IMR-90 (cell line): Measurements from ENCODE around the gene MGAT4C. TPM values are rescaled to one million over a fixed set of nuclear protein-coding genes. Genes with fewer than 3 reads are reported as not detected.

Experiments used
- ATAC-seq: fragments of 200-7000 bp; cut with Tn5 transposase; 2 replicates; pipeline ENCODE4 v1.9.1; 2020; ENCODE audit warnings: low read depth, mild to moderate bottlenecking, moderate library complexity
- BruUV-seq: library from RNA; stranded (reverse); fragments of 400-500 nt; replicated peaks from 2 replicates; lab custom pipeline; 2021; lab: Mats Ljungman, UMichigan
- CTCF ChIA-PET: fragments of 300-600 bp; formaldehyde crosslinking; extraction: SDS; loops from one replicate; lab custom pipeline; 2021; ENCODE audit warnings: antibody characterized with exemption; lab: Yijun Ruan, JAX
- POLR2A ChIA-PET: fragments of 300-600 bp; sonication (Branson Sonifier 250); formaldehyde crosslinking; loops from one replicate; lab custom pipeline; 2022; ENCODE audit warnings: antibody characterized with exemption; ENCODE audit not compliant: unreplicated experiment; lab: Charles Lee
- DNase-seq: peaks from one replicate; pipeline ENCODE4 v3.0.0; 2013
- H2AFZ ChIP-seq: replicated peaks from 2 replicates; pipeline ENCODE3; 2013; ENCODE audit warnings: low read length, mild to moderate bottlenecking; ENCODE audit not compliant: poor library complexity
- H2AK5ac ChIP-seq: 2 replicates; pipeline ENCODE4 v1.6.1; 2013; ENCODE audit warnings: low read depth, low read length, inconsistent platforms
- H2AK9ac ChIP-seq: replicated peaks from 2 replicates; pipeline ENCODE3; 2013; ENCODE audit warnings: mild to moderate bottlenecking, low read depth, low read length, moderate library complexity; ENCODE audit not compliant: poor library complexity
- H2BK120ac ChIP-seq: 2 replicates; pipeline ENCODE4 v1.6.1; 2013; ENCODE audit warnings: low read depth, low read length, inconsistent platforms
- H2BK15ac ChIP-seq: 3 replicates; pipeline ENCODE4 v1.6.1; 2013; ENCODE audit warnings: low read depth, low read length, inconsistent platforms
- H2BK20ac ChIP-seq: 2 replicates; pipeline ENCODE4 v1.6.1; 2013; ENCODE audit warnings: low read depth, mild to moderate bottlenecking, inconsistent platforms, low read length, moderate library complexity
- H2BK5ac ChIP-seq: 2 replicates; pipeline ENCODE4 v1.6.1; 2013; ENCODE audit warnings: mild to moderate bottlenecking, low read depth, low read length, inconsistent platforms; ENCODE audit not compliant: poor library complexity, severe bottlenecking
- H3K14ac ChIP-seq: replicated peaks from 2 replicates; pipeline ENCODE4 v1.6.1; 2013; ENCODE audit warnings: low read depth, low read length, inconsistent platforms
- H3K18ac ChIP-seq: 2 replicates; pipeline ENCODE4 v1.6.1; 2013; ENCODE audit warnings: low read depth, low read length, control low read depth
- H3K23ac ChIP-seq: 2 replicates; pipeline ENCODE4 v1.6.1; 2013; ENCODE audit warnings: low read depth, low read length, inconsistent platforms
- H3K27ac ChIP-seq: 2 replicates; pipeline ENCODE4 v1.5.1; 2013; ENCODE audit warnings: mild to moderate bottlenecking, control low read depth, low read length; ENCODE audit not compliant: insufficient read depth
- H3K27me3 ChIP-seq: 2 replicates; pipeline ENCODE4 v1.6.1; 2013; ENCODE audit warnings: low read length; ENCODE audit not compliant: control insufficient read depth, insufficient read depth
- H3K36me3 ChIP-seq: 2 replicates; pipeline ENCODE4 v1.6.1; 2013; ENCODE audit warnings: low read length, mixed read lengths; ENCODE audit not compliant: control insufficient read depth, insufficient read depth
- H3K4ac ChIP-seq: 2 replicates; pipeline ENCODE4 v1.6.1; 2013; ENCODE audit warnings: low read depth, low read length, inconsistent platforms
- H3K4me1 ChIP-seq: 2 replicates; pipeline ENCODE4 v1.6.1; 2013; ENCODE audit warnings: low read length, mixed read lengths; ENCODE audit not compliant: control insufficient read depth, insufficient read depth
- H3K4me2 ChIP-seq: 2 replicates; pipeline ENCODE4 v1.6.1; 2013; ENCODE audit warnings: low read depth, mild to moderate bottlenecking, control low read depth, low read length, moderate library complexity
- H3K4me3 ChIP-seq: 2 replicates; pipeline ENCODE4 v1.5.1; 2013; ENCODE audit warnings: low read depth, mild to moderate bottlenecking, control low read depth, low read length, moderate library complexity; ENCODE audit not compliant: insufficient read depth
- H3K56ac ChIP-seq: 2 replicates; pipeline ENCODE4 v1.6.1; 2013; ENCODE audit warnings: low read length, inconsistent platforms; ENCODE audit not compliant: insufficient read depth; ENCODE audit errors: extremely low read depth
- H3K79me1 ChIP-seq, 2 experiments: 2 replicates each; pipeline ENCODE4 v1.6.1; 2013; ENCODE audit warnings: low read length in 2 of 2, inconsistent platforms in 1 of 2, low read depth in 1 of 2
- H3K9ac ChIP-seq: 2 replicates; pipeline ENCODE4 v1.6.1; 2013; ENCODE audit warnings: low read depth, low read length, control low read depth
- H3K9me1 ChIP-seq: 2 replicates; pipeline ENCODE4 v1.6.1; 2013; ENCODE audit warnings: low read length, inconsistent platforms; ENCODE audit not compliant: insufficient read depth
- H3K9me3 ChIP-seq: 2 replicates; pipeline ENCODE4 v1.6.1; 2013; ENCODE audit warnings: low read length; ENCODE audit not compliant: control insufficient read depth, insufficient read depth
- H4K20me1 ChIP-seq: 2 replicates; pipeline ENCODE4 v1.6.1; 2013; ENCODE audit warnings: low read length, inconsistent platforms; ENCODE audit not compliant: insufficient read depth
- H4K5ac ChIP-seq: 2 replicates; pipeline ENCODE4 v1.6.1; 2013; ENCODE audit warnings: mild to moderate bottlenecking, low read depth, low read length, control low read depth
- H4K8ac ChIP-seq, 2 experiments: 2 replicates each; pipeline ENCODE4 v1.6.1; 2013; ENCODE audit warnings: low read depth in 2 of 2, low read length in 2 of 2, control low read depth in 1 of 2, inconsistent platforms in 1 of 2
- H4K91ac ChIP-seq: 2 replicates; pipeline ENCODE4 v1.6.1; 2013; ENCODE audit warnings: low read depth, low read length, inconsistent platforms; ENCODE audit not compliant: insufficient read depth
- BHLHE40 ChIP-seq: fragments of 150-350 bp; IDR thresholded peaks from 2 replicates; pipeline ENCODE4 v1.6.1; 2016; ENCODE audit warnings: mild to moderate bottlenecking, low read depth, low read length
- CEBPB ChIP-seq: IDR thresholded peaks from 2 replicates; pipeline ENCODE4 v1.6.1; 2012; ENCODE audit warnings: low read depth, low read length, improper control_type of control experiment
- CHD1 ChIP-seq: IDR thresholded peaks from 2 replicates; pipeline ENCODE4 v1.6.1; 2012; ENCODE audit warnings: low read depth, low read length, improper control_type of control experiment
- MAFK ChIP-seq: IDR thresholded peaks from 2 replicates; pipeline ENCODE4 v1.6.1; 2012; ENCODE audit warnings: low read depth, low read length, improper control_type of control experiment
- NFE2L2 ChIP-seq: fragments of 150-350 bp; IDR thresholded peaks from 2 replicates; pipeline ENCODE4 v1.6.1; 2016; ENCODE audit warnings: low read depth, mild to moderate bottlenecking, low read length
- USF2 ChIP-seq: fragments of 150-350 bp; IDR thresholded peaks from 2 replicates; pipeline ENCODE4 v1.6.1; 2017; ENCODE audit warnings: mild to moderate bottlenecking, antibody characterized with exemption, low read length, low read depth
- dilution Hi-C: fragments of 300-500 bp; cut with HindIII; formaldehyde crosslinking; loops from one replicate; pipeline ENCODE4 v1.14.3; 2018; ENCODE audit warnings: low sequenced_read_pairs; ENCODE audit not compliant: unreplicated experiment
- in situ Hi-C: fragments of 300-500 bp; cut with MboI; formaldehyde crosslinking; loops from 3 replicates; pipeline ENCODE4 v1.14.3; 2019; ENCODE audit warnings: low sequenced_read_pairs, inconsistent platforms, mixed read lengths
- intact Hi-C: fragments of 100-400 bp; cut with micrococcal nuclease; formaldehyde crosslinking; loops from 2 replicates; pipeline ENCODE4 v1.10.0; 2022
- polyA plus RNA-seq, 3 experiments: library from polyadenylated mRNA; depleted of rRNA; stranded (reverse); fragments of >200 nt; gene quantifications; 2 replicates each; pipeline ENCODE4 v1.2.3, GENCODE V29; 2012; ENCODE audit warnings: low replicate concordance in 1 of 3
- total RNA-seq: library from RNA; depleted of rRNA; stranded (reverse); fragments of >200 nt; gene quantifications from 2 replicates; pipeline ENCODE4 v1.2.3, GENCODE V29; 2012

MGAT4C gene
- total and polyA plus RNA-seq, 2 of the 4 experiments (the other 2 are of a cell fraction) = not detected

GRCh38 chr12:86097161-86097560 lies 159.0 kb downstream of the MGAT4C start:
- H3K56ac ChIP-seq = no peak overlapping the region
- intact Hi-C loops = no loop called here
- no peaks in the 10 kb centered on the region for H4K20me1 ChIP-seq
- TF ChIP-seq BHLHE40 = no peak
- no peak for TF ChIP-seq CEBPB
- no peak for TF ChIP-seq USF2
- TF ChIP-seq NFE2L2 = no peak
- TF ChIP-seq MAFK = no peak
- no peak for TF ChIP-seq CHD1
- no peak for ATAC-seq
- no peak overlapping the region for H4K8ac ChIP-seq
- no peak overlapping the region for H2BK120ac ChIP-seq
- no peak overlapping the region for H4K5ac ChIP-seq
- no peak overlapping the region for H4K91ac ChIP-seq
- no peak overlapping the region for H3K4me3 ChIP-seq
- H2AK5ac ChIP-seq = no peak overlapping the region
- H3K4me1 ChIP-seq = no peaks in the 10 kb centered on the region
- H3K9me3 ChIP-seq = no peaks in the 10 kb centered on the region
- H3K14ac ChIP-seq = no peak overlapping the region
- no peak overlapping the region for H3K27ac ChIP-seq
- H3K4ac ChIP-seq = no peak overlapping the region
- no peak overlapping the region for H3K18ac ChIP-seq
- no peak overlapping the region for H2BK5ac ChIP-seq
- no peaks in the 10 kb centered on the region for H3K79me1 ChIP-seq
- H3K4me2 ChIP-seq = no peak overlapping the region
- no peak overlapping the region for H2BK15ac ChIP-seq
- CTCF ChIA-PET = no interaction called here
- POLR2A ChIA-PET = no interaction called here
- H2AFZ ChIP-seq = no peak overlapping the region
- no peak for DNase-seq
- H2AK9ac ChIP-seq = no peak overlapping the region
- dilution Hi-C loops = no loop called here
- no peak overlapping the region for H2BK20ac ChIP-seq
- no peak overlapping the region for H3K23ac ChIP-seq
- no peak overlapping the region for H3K9ac ChIP-seq
- H3K36me3 ChIP-seq = no peaks in the 10 kb centered on the region
- in situ Hi-C loops = no loop called here
- BruUV-seq = no TSS peak
- H3K9me1 ChIP-seq = no peaks in the 10 kb centered on the region
- no peaks in the 10 kb centered on the region for H3K27me3 ChIP-seq
